K562 (cell line): ENCODE measurements around the gene DOK3. TPM values are rescaled to one million over a fixed set of nuclear protein-coding genes. Genes with fewer than 3 reads are reported as not detected.

ENCODE experiments used
- ARID4B ChIP-seq: sonication (generic); formaldehyde crosslinking; IDR thresholded peaks from 2 replicates; pipeline ENCODE4 v1.8.0; 2022; ENCODE audit warnings: mild to moderate bottlenecking, missing genetic modification reagents
- ASH1L ChIP-seq: fragments of 450-650 bp; IDR thresholded peaks from 2 replicates; pipeline ENCODE4 v1.6.1; 2018; ENCODE audit warnings: borderline replicate concordance, mild to moderate bottlenecking, low read depth; ENCODE audit not compliant: partially characterized antibody
- BACH1 ChIP-seq: fragments of 200-800 bp; sonication (Bioruptor generic); IDR thresholded peaks from 2 replicates; pipeline ENCODE4 v1.6.1; 2016; ENCODE audit warnings: missing genetic modification characterization, missing compliant biosample characterization
- BCLAF1 ChIP-seq, 2 experiments: fragments of 450-650 bp in 1 of 2; IDR thresholded peaks; 2 replicates each; pipeline ENCODE4 v1.6.1; 2011 to 2017; ENCODE audit warnings: low read depth in 2 of 2, antibody characterized with exemption in 1 of 2, borderline replicate concordance in 1 of 2, low read length in 1 of 2, mild to moderate bottlenecking in 1 of 2, mixed read lengths in 1 of 2; ENCODE audit not compliant: control insufficient read depth in 1 of 2
- FOS ChIP-seq: IDR thresholded peaks from 3 replicates; pipeline ENCODE4 v1.6.1; 2011; ENCODE audit not compliant: insufficient read length; ENCODE audit errors: extremely low read depth
- KLF13 ChIP-seq: fragments of 450-650 bp; IDR thresholded peaks from 2 replicates; pipeline ENCODE4 v1.6.1; 2016; ENCODE audit warnings: missing genetic modification characterization, low read depth, mild to moderate bottlenecking, missing compliant biosample characterization, moderate library complexity, borderline replicate concordance
- NFIC ChIP-seq: fragments of 450-650 bp; IDR thresholded peaks from 2 replicates; pipeline ENCODE4 v1.6.1; 2017; ENCODE audit warnings: mild to moderate bottlenecking, inconsistent platforms
- NKRF ChIP-seq: fragments of 450-650 bp; IDR thresholded peaks from 2 replicates; pipeline ENCODE4 v1.6.1; 2016; ENCODE audit warnings: borderline replicate concordance
- RBM39 ChIP-seq: fragments of 200-400 bp; formaldehyde crosslinking; optimal IDR thresholded peaks from 2 replicates; pipeline ENCODE3; 2018; ENCODE audit warnings: low read depth, low read length
- SLC30A9 ChIP-seq: fragments of 250-450 bp; sonication (Bioruptor Pico); IDR thresholded peaks from 2 replicates; pipeline ENCODE4 v1.8.0; 2022; ENCODE audit warnings: mild to moderate bottlenecking, moderate library complexity
- STAG1 ChIP-seq: sonication (generic); formaldehyde crosslinking; IDR thresholded peaks from 2 replicates; pipeline ENCODE4 v1.5.0; 2020; ENCODE audit warnings: missing genetic modification reagents, borderline replicate concordance
- TAF7 ChIP-seq: fragments of 450-650 bp; IDR thresholded peaks from 2 replicates; pipeline ENCODE4 v1.6.1; 2016; ENCODE audit warnings: missing genetic modification characterization, missing compliant biosample characterization
- YBX1 ChIP-seq: fragments of 450-650 bp; IDR thresholded peaks from 2 replicates; pipeline ENCODE4 v1.7.1; 2016; ENCODE audit warnings: mild to moderate bottlenecking
- ZNF584 ChIP-seq: fragments of 200-800 bp; sonication (Bioruptor generic); IDR thresholded peaks from 2 replicates; pipeline ENCODE4 v1.6.1; 2016; ENCODE audit warnings: low read depth, mild to moderate bottlenecking, missing genetic modification characterization, missing compliant biosample characterization
- ZNF79 ChIP-seq: fragments of 250-450 bp; sonication (Bioruptor Pico); IDR thresholded peaks from 2 replicates; pipeline ENCODE4 v1.4.0; 2020; ENCODE audit warnings: low read depth, mild to moderate bottlenecking, moderate library complexity
- polyA plus RNA-seq, 8 experiments: library from polyadenylated mRNA; depleted of rRNA in 4 of 8; stranded (reverse) in 5 of 8; unstranded in 3 of 8; fragments of >200 nt; fragmentation: Nextera tagmentation in 2 of 8; fragmentation: Illumina TruSeq in 1 of 8; extraction: Ambion mirVana in 2 of 8; extraction: Trizol in 1 of 8; gene quantifications; 2 replicates each; pipeline versions ENCODE4 v1.2.1 to v1.2.3, GENCODE V29; 2011 to 2014; ENCODE audit warnings: inconsistent platforms in 1 of 8, missing spikeins in 1 of 8
- total RNA-seq, 7 experiments: library from RNA; depleted of rRNA in 6 of 7; stranded (reverse); fragments of >200 nt in 6 of 7; fragmentation: Illumina TruSeq in 2 of 7; extraction: Trizol in 2 of 7; gene quantifications; 2 replicates each; pipeline versions ENCODE4 v1.2.1 to v1.2.3, GENCODE V29; 2011 to 2021; ENCODE audit warnings: low replicate concordance in 1 of 7

Gene DOK3
- total and polyA plus RNA-seq, 9 of the 15 experiments (the other 6 are each of a cell fraction or from before 2014, with no cell fraction given) = 1.3 to 23.0 (median 8.0) TPM

GRCh38 chr5:177478711-177479646 is 30.6 kb downstream of the DOK3 start (continued):
- no peak for TF ChIP-seq ARID4B
- TF ChIP-seq BACH1 (tag) = peak; percentile 70
- TF ChIP-seq TAF7 (tag) = no peak
- no peak for TF ChIP-seq YBX1
- peak; percentile 90; the same call in 1 of the 2 replicates for TF ChIP-seq ZNF584 (CRISPR knock-in tag)
- TF ChIP-seq SLC30A9 (CRISPR knock-in tag) = no peak
- TF ChIP-seq ASH1L = no peak
- no peak for TF ChIP-seq ZNF79
- TF ChIP-seq NFIC = peak; percentile 59
- no peak for TF ChIP-seq NKRF
- TF ChIP-seq KLF13 (tag) = no peak
- no peak for TF ChIP-seq BCLAF1 (IDR thresholded peaks at IDR 0.05; ENCODE audit: borderline replicate concordance in 1 of 2, control insufficient read depth in 1 of 2, low read depth in 2 of 2, low read length in 1 of 2)
- no peak for TF ChIP-seq STAG1
- TF ChIP-seq RBM39 = no peak
- no peak for TF ChIP-seq FOS
